GM23338 (cell line): ENCODE measurements around the gene TMEM59. TPM values are rescaled to one million over a fixed set of nuclear protein-coding genes. Genes with fewer than 3 reads are reported as not detected.

Source experiments
- ATAC-seq: fragments of 200-7000 bp; cut with Tn5 transposase; 3 replicates; pipeline ENCODE4 v1.9.1; 2020
- DNase-seq: peaks from one replicate; pipeline ENCODE4 v3.0.0-alpha.2; 2015; ENCODE audit warnings: low spot score
- H2AFZ ChIP-seq: fragments of 200-600 bp; sonication (generic); 2 replicates; pipeline ENCODE4 v1.8.0; 2016; ENCODE audit warnings: antibody characterized with exemption, mild to moderate bottlenecking, moderate library complexity
- H3F3A ChIP-seq: fragments of 200-600 bp; sonication (generic); replicated peaks from 2 replicates; pipeline ENCODE4 v1.8.0; 2017; ENCODE audit warnings: antibody characterized with exemption, mixed run types, low read depth
- H3K27ac ChIP-seq: fragments of 200-600 bp; sonication (generic); 2 replicates; pipeline ENCODE4 v1.6.1; 2016; ENCODE audit warnings: low read depth
- H3K27me3 ChIP-seq: fragments of 200-600 bp; sonication (generic); 2 replicates; pipeline ENCODE4 v1.8.0; 2016; ENCODE audit warnings: mild to moderate bottlenecking, mixed run types, moderate library complexity; ENCODE audit not compliant: insufficient read depth
- H3K36me3 ChIP-seq: fragments of 200-600 bp; sonication (generic); 2 replicates; pipeline ENCODE4 v1.8.0; 2016; ENCODE audit warnings: mild to moderate bottlenecking; ENCODE audit not compliant: insufficient read depth
- H3K4me1 ChIP-seq: fragments of 200-600 bp; sonication (generic); 2 replicates; pipeline ENCODE4 v1.8.0; 2016; ENCODE audit warnings: mild to moderate bottlenecking, moderate library complexity; ENCODE audit not compliant: insufficient read depth
- H3K4me2 ChIP-seq: fragments of 200-600 bp; sonication (generic); 2 replicates; pipeline ENCODE4 v1.7.1; 2017; ENCODE audit warnings: mixed run types
- H3K4me3 ChIP-seq: fragments of 200-600 bp; sonication (generic); 2 replicates; pipeline ENCODE4 v1.6.1; 2016; ENCODE audit warnings: mixed run types
- H3K79me2 ChIP-seq: fragments of 200-600 bp; sonication (generic); replicated peaks from 2 replicates; pipeline ENCODE4 v1.8.0; 2017; ENCODE audit warnings: mild to moderate bottlenecking; ENCODE audit not compliant: insufficient read depth
- H3K9me2 ChIP-seq: fragments of 200-600 bp; sonication (generic); 2 replicates; pipeline ENCODE4 v1.8.0; 2017; ENCODE audit not compliant: insufficient read depth
- H4K20me1 ChIP-seq: fragments of 200-600 bp; sonication (generic); replicated peaks from 2 replicates; pipeline ENCODE4 v1.8.0; 2017; ENCODE audit warnings: mild to moderate bottlenecking; ENCODE audit not compliant: insufficient read depth
- H3K27ac Mint-ChIP-seq: 2 replicates; pipeline ENCODE4 v1.8.0; 2020; ENCODE audit warnings: inconsistent platforms, mild to moderate bottlenecking, moderate library complexity, mixed read lengths
- H3K27me3 Mint-ChIP-seq: 3 replicates; pipeline ENCODE4 v1.8.0; 2022; ENCODE audit warnings: low read depth, mild to moderate bottlenecking, moderate library complexity, mixed read lengths, inconsistent platforms; ENCODE audit not compliant: insufficient read depth, poor library complexity
- H3K36me3 Mint-ChIP-seq: 3 replicates; pipeline ENCODE4 v1.8.0; 2021; ENCODE audit warnings: low read depth, mild to moderate bottlenecking, inconsistent platforms, moderate library complexity, mixed read lengths
- H3K4me1 Mint-ChIP-seq: 3 replicates; pipeline ENCODE4 v1.8.0; 2020; ENCODE audit warnings: mild to moderate bottlenecking, inconsistent platforms, mixed read lengths
- H3K4me3 Mint-ChIP-seq: 3 replicates; pipeline ENCODE4 v1.8.0; 2021; ENCODE audit warnings: moderate library complexity, mild to moderate bottlenecking, inconsistent platforms, mixed read lengths
- H3K9me3 Mint-ChIP-seq: 3 replicates; pipeline ENCODE4 v1.8.0; 2020; ENCODE audit warnings: moderate library complexity, mild to moderate bottlenecking, inconsistent platforms, mixed read lengths
- CREB1 ChIP-seq: fragments of 250-450 bp; sonication (Bioruptor Pico); IDR thresholded peaks from 2 replicates; pipeline ENCODE4 v1.5.0; 2020; ENCODE audit warnings: low read depth, mild to moderate bottlenecking, moderate library complexity
- JUNB ChIP-seq: IDR thresholded peaks from one replicate; pipeline ENCODE4 v1.6.1; 2016; ENCODE audit warnings: antibody characterized with exemption; ENCODE audit not compliant: unreplicated experiment
- polyA plus RNA-seq: library from polyadenylated mRNA; unstranded; fragments of >200 nt; fragmentation: Nextera tagmentation; extraction: Ambion mirVana; gene quantifications from 2 replicates; pipeline ENCODE4 v1.2.1, GENCODE V29; 2016
- total RNA-seq: library from RNA; depleted of rRNA; stranded (reverse); fragments of >200 nt; shearing (Covaris generic); gene quantifications from 2 replicates; pipeline ENCODE4 v1.2.3, GENCODE V29; 2014
- TF ChIP-seq, protein P1 (sequence below): IDR thresholded peaks from one replicate; pipeline ENCODE4 v1.6.1; 2018; ENCODE audit warnings: antibody characterized with exemption; ENCODE audit not compliant: unreplicated experiment
- TF ChIP-seq, protein P2 (sequence below): fragments of 250-450 bp; sonication (Bioruptor Pico); IDR thresholded peaks from 2 replicates; pipeline ENCODE4 v1.5.0; 2020; ENCODE audit warnings: mild to moderate bottlenecking, moderate library complexity

Gene TMEM59
- total and polyA plus RNA-seq, 2 experiments from 2014 or later: 81.9 to 132 TPM

DNA sequence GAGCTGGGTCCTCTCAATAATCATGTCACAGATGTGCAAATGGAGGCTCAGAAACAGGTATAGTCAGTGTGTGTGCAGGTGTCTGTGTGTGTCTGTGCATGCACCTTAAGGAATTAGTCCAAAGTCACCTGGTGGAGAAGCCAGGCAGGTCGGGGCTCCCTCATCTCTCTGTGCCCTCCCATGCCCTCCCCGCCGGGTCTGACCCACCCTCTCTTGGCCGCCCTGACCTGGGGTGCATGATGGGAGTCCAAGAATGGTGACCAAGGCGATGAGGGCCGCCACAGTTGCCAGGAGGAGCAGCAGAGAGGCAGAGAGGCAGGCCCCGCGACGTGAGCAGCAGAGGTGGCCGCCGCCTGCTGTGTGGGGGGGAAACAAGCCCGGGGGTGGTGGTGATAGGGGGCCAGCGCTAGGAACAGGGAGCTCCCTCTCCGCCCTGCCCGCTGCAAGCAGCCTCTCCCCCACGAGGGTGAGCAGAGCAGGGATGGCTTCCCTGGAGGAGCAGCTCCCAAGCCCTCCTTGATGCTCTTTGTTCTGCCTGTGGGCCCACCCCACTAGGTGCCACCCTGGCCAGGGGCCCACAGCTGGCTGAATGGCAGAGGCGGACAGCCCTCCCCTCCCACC, 38.9 kb downstream of the TMEM59 start (continued):
- TF ChIP-seq, protein P1, sequence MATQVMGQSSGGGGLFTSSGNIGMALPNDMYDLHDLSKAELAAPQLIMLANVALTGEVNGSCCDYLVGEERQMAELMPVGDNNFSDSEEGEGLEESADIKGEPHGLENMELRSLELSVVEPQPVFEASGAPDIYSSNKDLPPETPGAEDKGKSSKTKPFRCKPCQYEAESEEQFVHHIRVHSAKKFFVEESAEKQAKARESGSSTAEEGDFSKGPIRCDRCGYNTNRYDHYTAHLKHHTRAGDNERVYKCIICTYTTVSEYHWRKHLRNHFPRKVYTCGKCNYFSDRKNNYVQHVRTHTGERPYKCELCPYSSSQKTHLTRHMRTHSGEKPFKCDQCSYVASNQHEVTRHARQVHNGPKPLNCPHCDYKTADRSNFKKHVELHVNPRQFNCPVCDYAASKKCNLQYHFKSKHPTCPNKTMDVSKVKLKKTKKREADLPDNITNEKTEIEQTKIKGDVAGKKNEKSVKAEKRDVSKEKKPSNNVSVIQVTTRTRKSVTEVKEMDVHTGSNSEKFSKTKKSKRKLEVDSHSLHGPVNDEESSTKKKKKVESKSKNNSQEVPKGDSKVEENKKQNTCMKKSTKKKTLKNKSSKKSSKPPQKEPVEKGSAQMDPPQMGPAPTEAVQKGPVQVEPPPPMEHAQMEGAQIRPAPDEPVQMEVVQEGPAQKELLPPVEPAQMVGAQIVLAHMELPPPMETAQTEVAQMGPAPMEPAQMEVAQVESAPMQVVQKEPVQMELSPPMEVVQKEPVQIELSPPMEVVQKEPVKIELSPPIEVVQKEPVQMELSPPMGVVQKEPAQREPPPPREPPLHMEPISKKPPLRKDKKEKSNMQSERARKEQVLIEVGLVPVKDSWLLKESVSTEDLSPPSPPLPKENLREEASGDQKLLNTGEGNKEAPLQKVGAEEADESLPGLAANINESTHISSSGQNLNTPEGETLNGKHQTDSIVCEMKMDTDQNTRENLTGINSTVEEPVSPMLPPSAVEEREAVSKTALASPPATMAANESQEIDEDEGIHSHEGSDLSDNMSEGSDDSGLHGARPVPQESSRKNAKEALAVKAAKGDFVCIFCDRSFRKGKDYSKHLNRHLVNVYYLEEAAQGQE: no peak
- TF ChIP-seq JUNB: no peak

DNA sequence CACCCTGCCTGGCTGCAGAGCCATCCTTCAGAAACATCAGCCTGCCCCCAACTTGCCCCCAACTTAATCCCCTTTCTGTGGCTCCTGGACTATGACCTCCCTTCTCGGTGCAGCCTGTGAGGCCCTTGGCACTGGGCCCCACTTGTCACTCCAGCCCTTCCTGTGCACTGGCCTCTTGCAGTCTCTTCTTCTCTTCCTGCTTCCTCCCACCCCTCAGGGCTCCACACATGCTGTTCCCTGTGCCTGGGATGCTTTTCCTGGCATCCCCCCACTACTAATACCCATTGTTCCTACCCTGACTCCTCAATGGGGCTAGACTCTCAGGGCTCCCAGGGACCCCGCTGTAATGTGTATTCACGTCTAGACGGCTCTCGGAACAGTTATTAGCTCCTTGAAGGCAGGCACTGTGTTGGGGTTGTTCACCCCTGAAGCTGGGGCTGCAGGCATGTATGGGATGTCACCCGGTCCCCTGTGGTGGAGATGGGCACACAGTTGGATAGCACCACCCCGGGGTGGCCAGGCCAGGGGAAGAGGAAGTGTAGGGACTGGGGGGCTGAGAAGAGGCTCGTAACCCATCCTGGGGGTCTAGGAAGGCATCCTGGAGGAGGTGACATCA, 39.5 kb downstream of the TMEM59 start:
- Histone ChIP-seq H3K79me2 (no peaks in the 10 kb centered on the region), H3K27ac (no peak overlapping the region), H3K27me3 (no peaks in the 10 kb centered on the region), H3K4me1 (no peaks in the 10 kb centered on the region), H3F3A (no peaks in the 10 kb centered on the region), H4K20me1 (no peaks in the 10 kb centered on the region), H2AFZ (no peak overlapping the region; the same call in 1 of the 2 replicates), H3K36me3 (no peaks in the 10 kb centered on the region), H3K4me2 (no peak overlapping the region), H3K9me2 (no peaks in the 10 kb centered on the region; the same call in 1 of the 2 replicates), H3K4me3 (no peak overlapping the region)
- H3K9me3 Mint-ChIP-seq: no peaks in the 10 kb centered on the region
- DNase-seq (peak; percentile 19), ATAC-seq (no peak)
- H3K4me1 Mint-ChIP-seq: peaks cover 8% of the 10 kb centered on the region
- no peak overlapping the region for H3K27ac Mint-ChIP-seq
- no peak overlapping the region for H3K4me3 Mint-ChIP-seq
- TF ChIP-seq, protein P2, sequence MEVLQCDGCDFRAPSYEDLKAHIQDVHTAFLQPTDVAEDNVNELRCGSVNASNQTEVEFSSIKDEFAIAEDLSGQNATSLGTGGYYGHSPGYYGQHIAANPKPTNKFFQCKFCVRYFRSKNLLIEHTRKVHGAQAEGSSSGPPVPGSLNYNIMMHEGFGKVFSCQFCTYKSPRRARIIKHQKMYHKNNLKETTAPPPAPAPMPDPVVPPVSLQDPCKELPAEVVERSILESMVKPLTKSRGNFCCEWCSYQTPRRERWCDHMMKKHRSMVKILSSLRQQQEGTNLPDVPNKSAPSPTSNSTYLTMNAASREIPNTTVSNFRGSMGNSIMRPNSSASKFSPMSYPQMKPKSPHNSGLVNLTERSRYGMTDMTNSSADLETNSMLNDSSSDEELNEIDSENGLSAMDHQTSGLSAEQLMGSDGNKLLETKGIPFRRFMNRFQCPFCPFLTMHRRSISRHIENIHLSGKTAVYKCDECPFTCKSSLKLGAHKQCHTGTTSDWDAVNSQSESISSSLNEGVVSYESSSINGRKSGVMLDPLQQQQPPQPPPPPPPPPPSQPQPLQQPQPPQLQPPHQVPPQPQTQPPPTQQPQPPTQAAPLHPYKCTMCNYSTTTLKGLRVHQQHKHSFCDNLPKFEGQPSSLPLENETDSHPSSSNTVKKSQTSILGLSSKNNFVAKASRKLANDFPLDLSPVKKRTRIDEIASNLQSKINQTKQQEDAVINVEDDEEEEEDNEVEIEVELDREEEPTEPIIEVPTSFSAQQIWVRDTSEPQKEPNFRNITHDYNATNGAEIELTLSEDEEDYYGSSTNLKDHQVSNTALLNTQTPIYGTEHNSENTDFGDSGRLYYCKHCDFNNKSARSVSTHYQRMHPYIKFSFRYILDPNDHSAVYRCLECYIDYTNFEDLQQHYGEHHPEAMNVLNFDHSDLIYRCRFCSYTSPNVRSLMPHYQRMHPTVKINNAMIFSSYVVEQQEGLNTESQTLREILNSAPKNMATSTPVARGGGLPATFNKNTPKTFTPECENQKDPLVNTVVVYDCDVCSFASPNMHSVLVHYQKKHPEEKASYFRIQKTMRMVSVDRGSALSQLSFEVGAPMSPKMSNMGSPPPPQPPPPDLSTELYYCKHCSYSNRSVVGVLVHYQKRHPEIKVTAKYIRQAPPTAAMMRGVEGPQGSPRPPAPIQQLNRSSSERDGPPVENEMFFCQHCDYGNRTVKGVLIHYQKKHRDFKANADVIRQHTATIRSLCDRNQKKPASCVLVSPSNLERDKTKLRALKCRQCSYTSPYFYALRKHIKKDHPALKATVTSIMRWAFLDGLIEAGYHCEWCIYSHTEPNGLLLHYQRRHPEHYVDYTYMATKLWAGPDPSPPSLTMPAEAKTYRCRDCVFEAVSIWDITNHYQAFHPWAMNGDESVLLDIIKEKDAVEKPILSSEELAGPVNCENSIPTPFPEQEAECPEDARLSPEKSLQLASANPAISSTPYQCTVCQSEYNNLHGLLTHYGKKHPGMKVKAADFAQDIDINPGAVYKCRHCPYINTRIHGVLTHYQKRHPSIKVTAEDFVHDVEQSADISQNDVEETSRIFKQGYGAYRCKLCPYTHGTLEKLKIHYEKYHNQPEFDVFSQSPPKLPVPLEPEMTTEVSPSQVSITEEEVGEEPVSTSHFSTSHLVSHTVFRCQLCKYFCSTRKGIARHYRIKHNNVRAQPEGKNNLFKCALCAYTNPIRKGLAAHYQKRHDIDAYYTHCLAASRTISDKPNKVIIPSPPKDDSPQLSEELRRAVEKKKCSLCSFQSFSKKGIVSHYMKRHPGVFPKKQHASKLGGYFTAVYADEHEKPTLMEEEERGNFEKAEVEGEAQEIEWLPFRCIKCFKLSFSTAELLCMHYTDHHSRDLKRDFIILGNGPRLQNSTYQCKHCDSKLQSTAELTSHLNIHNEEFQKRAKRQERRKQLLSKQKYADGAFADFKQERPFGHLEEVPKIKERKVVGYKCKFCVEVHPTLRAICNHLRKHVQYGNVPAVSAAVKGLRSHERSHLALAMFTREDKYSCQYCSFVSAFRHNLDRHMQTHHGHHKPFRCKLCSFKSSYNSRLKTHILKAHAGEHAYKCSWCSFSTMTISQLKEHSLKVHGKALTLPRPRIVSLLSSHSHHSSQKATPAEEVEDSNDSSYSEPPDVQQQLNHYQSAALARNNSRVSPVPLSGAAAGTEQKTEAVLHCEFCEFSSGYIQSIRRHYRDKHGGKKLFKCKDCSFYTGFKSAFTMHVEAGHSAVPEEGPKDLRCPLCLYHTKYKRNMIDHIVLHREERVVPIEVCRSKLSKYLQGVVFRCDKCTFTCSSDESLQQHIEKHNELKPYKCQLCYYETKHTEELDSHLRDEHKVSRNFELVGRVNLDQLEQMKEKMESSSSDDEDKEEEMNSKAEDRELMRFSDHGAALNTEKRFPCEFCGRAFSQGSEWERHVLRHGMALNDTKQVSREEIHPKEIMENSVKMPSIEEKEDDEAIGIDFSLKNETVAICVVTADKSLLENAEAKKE: no peak
- no peak for TF ChIP-seq CREB1 (CRISPR knock-in tag)
- H3K27me3 Mint-ChIP-seq: peaks cover 11% of the 10 kb centered on the region
- no peaks in the 10 kb centered on the region for H3K36me3 Mint-ChIP-seq
